SK-N-SH (cell line): ENCODE data around the gene ATP5MC3. TPM values are rescaled to one million over a fixed set of nuclear protein-coding genes. Genes with fewer than 3 reads are reported as not detected.

ENCODE experiments used
- CTCF ChIA-PET: fragments of 300-600, 350-600 bp; formaldehyde crosslinking; extraction: SDS; loops from one replicate; lab custom pipeline; 2021; lab: Yijun Ruan, JAX
- POLR2A ChIA-PET: fragments of 350-600 bp; sonication (Branson Sonifier 250); formaldehyde crosslinking; extraction: SDS; loops from one replicate; lab custom pipeline; 2020; ENCODE audit warnings: antibody characterized with exemption, inconsistent platforms; lab: Yijun Ruan, JAX
- DNase-seq: peaks from one replicate; pipeline ENCODE4 v3.0.0; 2012
- H2AFZ ChIP-seq: fragments of 200-600 bp; sonication (generic); 2 replicates; pipeline ENCODE4 v1.8.1; 2016; ENCODE audit warnings: antibody characterized with exemption, mild to moderate bottlenecking, low read depth
- H3F3A ChIP-seq: fragments of 200-600 bp; sonication (generic); replicated peaks from 2 replicates; pipeline ENCODE3; 2016; ENCODE audit warnings: antibody characterized with exemption, mild to moderate bottlenecking; ENCODE audit not compliant: insufficient read depth
- H3K27ac ChIP-seq, 2 experiments: fragments of 200-500 bp in 1 of 2; fragments of 200-600 bp in 1 of 2; sonication (Bioruptor generic) in 1 of 2; sonication (generic), shearing (Covaris generic) in 1 of 2; 2 replicates each; pipeline versions ENCODE4 v1.5.1 to v1.6.1; 2014 to 2016; ENCODE audit warnings: low read depth in 2 of 2, inconsistent platforms in 1 of 2, low read length in 1 of 2, mild to moderate bottlenecking in 1 of 2, mixed read lengths in 1 of 2
- H3K27me3 ChIP-seq: fragments of 200-600 bp; sonication (generic), shearing (Covaris generic); 2 replicates; pipeline ENCODE4 v1.6.1; 2016; ENCODE audit warnings: mixed run types; ENCODE audit not compliant: insufficient read depth
- H3K36me3 ChIP-seq, 2 experiments: fragments of 200-500 bp in 1 of 2; fragments of 200-600 bp in 1 of 2; sonication (Bioruptor generic) in 1 of 2; sonication (generic) in 1 of 2; replicated peaks in 1 of 2; 2 replicates each; pipeline versions ENCODE3 to v1.5.1; 2014 to 2016; ENCODE audit warnings: low read length in 1 of 2, mild to moderate bottlenecking in 1 of 2; ENCODE audit not compliant: insufficient read depth in 2 of 2, control insufficient read depth in 1 of 2
- H3K4me1 ChIP-seq, 2 experiments: fragments of 200-500 bp in 1 of 2; fragments of 200-600 bp in 1 of 2; sonication (Bioruptor generic) in 1 of 2; sonication (generic), shearing (Covaris generic) in 1 of 2; 2 replicates each; pipeline versions ENCODE4 v1.5.1 to v1.6.1; 2014 to 2016; ENCODE audit warnings: low read depth in 1 of 2, low read length in 1 of 2, mixed run types in 1 of 2; ENCODE audit not compliant: insufficient read depth in 2 of 2, control insufficient read depth in 1 of 2
- H3K4me2 ChIP-seq: fragments of 200-600 bp; sonication (generic), shearing (Covaris generic); 2 replicates; pipeline ENCODE4 v1.6.1; 2017; ENCODE audit warnings: mixed run types
- H3K4me3 ChIP-seq, 2 experiments: fragments of 200-500 bp in 1 of 2; fragments of 200-600 bp in 1 of 2; sonication (Bioruptor generic) in 1 of 2; sonication (generic), shearing (Covaris generic) in 1 of 2; 2 replicates each; pipeline versions ENCODE4 v1.5.1 to v1.8.1; 2014 to 2016; ENCODE audit warnings: low read depth in 2 of 2, inconsistent platforms in 1 of 2, low read length in 1 of 2, mild to moderate bottlenecking in 1 of 2, mixed read lengths in 1 of 2, moderate library complexity in 1 of 2
- H3K79me2 ChIP-seq: fragments of 200-600 bp; sonication (generic); 2 replicates; pipeline ENCODE4 v1.8.1; 2017; ENCODE audit warnings: mild to moderate bottlenecking; ENCODE audit not compliant: insufficient read depth
- H3K9ac ChIP-seq: fragments of 200-600 bp; sonication (generic); 2 replicates; pipeline ENCODE4 v1.6.1; 2017; ENCODE audit warnings: mixed run types
- H3K9me2 ChIP-seq: fragments of 200-600 bp; sonication (generic); 2 replicates; pipeline ENCODE4 v1.6.1; 2017; ENCODE audit warnings: mixed run types
- H3K9me3 ChIP-seq: fragments of 200-600 bp; sonication (generic); 2 replicates; pipeline ENCODE4 v1.6.1; 2017; ENCODE audit warnings: mixed run types, mild to moderate bottlenecking, moderate library complexity
- H4K20me1 ChIP-seq: fragments of 200-600 bp; sonication (generic); 2 replicates; pipeline ENCODE4 v1.6.1; 2017; ENCODE audit warnings: mild to moderate bottlenecking, mixed run types; ENCODE audit not compliant: insufficient read depth
- CHD2 ChIP-seq: fragments of 150-350 bp; IDR thresholded peaks from 2 replicates; pipeline ENCODE4 v1.6.1; 2018; ENCODE audit warnings: low read length; ENCODE audit not compliant: partially characterized antibody
- ELF1 ChIP-seq: IDR thresholded peaks from 2 replicates; pipeline ENCODE4 v1.4.0; 2012
- EP300 ChIP-seq, 2 experiments: IDR thresholded peaks; 2 replicates each; pipeline versions ENCODE4 v1.4.0 to v1.6.1; 2012; ENCODE audit warnings: borderline replicate concordance in 1 of 2, low read depth in 1 of 2, low read length in 1 of 2
- EZH2phosphoT487 ChIP-seq: fragments of 200-600 bp; sonication (generic); IDR thresholded peaks from 2 replicates; pipeline ENCODE4 v1.6.1; 2017; ENCODE audit warnings: low read depth, mixed run types, mild to moderate bottlenecking, antibody characterized with exemption, moderate library complexity, borderline replicate concordance
- FOSL2 ChIP-seq: IDR thresholded peaks from 2 replicates; pipeline ENCODE4 v1.4.0; 2012; ENCODE audit warnings: low read depth, mild to moderate bottlenecking, moderate library complexity, borderline replicate concordance
- FOXJ3 ChIP-seq: sonication (generic); formaldehyde crosslinking; IDR thresholded peaks from 2 replicates; pipeline ENCODE4 v1.5.1; 2020; ENCODE audit warnings: mild to moderate bottlenecking, missing genetic modification reagents
- FOXM1 ChIP-seq: IDR thresholded peaks from 2 replicates; pipeline ENCODE4 v1.4.0; 2012; ENCODE audit warnings: low read depth, mild to moderate bottlenecking
- GATA2 ChIP-seq: sonication (generic); formaldehyde crosslinking; IDR thresholded peaks from 2 replicates; pipeline ENCODE4 v1.5.0; 2020; ENCODE audit warnings: mild to moderate bottlenecking, missing genetic modification reagents
- IRF3 ChIP-seq: fragments of 150-350 bp; IDR thresholded peaks from 2 replicates; pipeline ENCODE4 v1.6.1; 2016; ENCODE audit warnings: mild to moderate bottlenecking, low read depth, low read length
- MAX ChIP-seq: IDR thresholded peaks from 2 replicates; pipeline ENCODE4 v1.4.0; 2012; ENCODE audit warnings: low read depth
- MXI1 ChIP-seq: IDR thresholded peaks from 2 replicates; pipeline ENCODE4 v1.6.1; 2012; ENCODE audit warnings: mild to moderate bottlenecking, low read depth, low read length, improper control_type of control experiment
- NRF1 ChIP-seq: IDR thresholded peaks from 2 replicates; pipeline ENCODE4 v1.6.1; 2012; ENCODE audit warnings: low read depth, mild to moderate bottlenecking, low read length
- RAD21 ChIP-seq: IDR thresholded peaks from 2 replicates; pipeline ENCODE4 v1.6.1; 2012; ENCODE audit warnings: mild to moderate bottlenecking, low read length
- RCOR1 ChIP-seq: fragments of 150-350 bp; IDR thresholded peaks from 2 replicates; pipeline ENCODE4 v1.6.1; 2017; ENCODE audit warnings: antibody characterized with exemption, low read length
- RXRA ChIP-seq: IDR thresholded peaks from 2 replicates; pipeline ENCODE4 v1.4.0; 2012; ENCODE audit warnings: low read depth, mild to moderate bottlenecking, borderline replicate concordance
- SMC3 ChIP-seq: IDR thresholded peaks from 2 replicates; pipeline ENCODE4 v1.6.1; 2012; ENCODE audit warnings: low read depth, low read length, improper control_type of control experiment
- TCF12 ChIP-seq: IDR thresholded peaks from 2 replicates; pipeline ENCODE4 v1.4.0; 2012
- TEAD4 ChIP-seq: IDR thresholded peaks from 2 replicates; pipeline ENCODE4 v1.4.0; 2012; ENCODE audit warnings: mild to moderate bottlenecking, borderline replicate concordance; ENCODE audit not compliant: insufficient read depth
- USF1 ChIP-seq: IDR thresholded peaks from 2 replicates; pipeline ENCODE4 v1.4.0; 2012; ENCODE audit warnings: low read depth, borderline replicate concordance
- YY1 ChIP-seq: IDR thresholded peaks from 2 replicates; pipeline ENCODE4 v1.4.0; 2012; ENCODE audit warnings: low read depth, mild to moderate bottlenecking
- ZBTB33 ChIP-seq: IDR thresholded peaks from 2 replicates; pipeline ENCODE4 v1.4.0; 2012; ENCODE audit warnings: low read depth, borderline replicate concordance
- WGBS: methylation state at CpG from one replicate; pipeline ENCODE4 v1.1.6; 2017; ENCODE audit warnings: low lambda C conversion rate; 5-methylcytosine and 5-hydroxymethylcytosine counted together
- polyA plus RNA-seq, 3 experiments: library from polyadenylated mRNA; depleted of rRNA; stranded (reverse); fragments of >200 nt; gene quantifications; 2 replicates each; pipeline ENCODE4 v1.2.3, GENCODE V29; 2012

Gene ATP5MC3
- polyA plus RNA-seq, 1 of the 3 experiments (the other 2 are of a cell fraction), result 365 TPM

- TF ChIP-seq FOSL2 (no peak), CHD2 (no peak), RXRA (no peak), IRF3 (no peak), USF1 (no peak), GATA2 (CRISPR knock-in tag) (no peak), ELF1 (no peak), RAD21 (no peak), TEAD4 (no peak), FOXM1 (no peak), NRF1 (no peak)
Observed at GRCh38 chr2:175228179-175228578, 46.7 kb upstream of the ATP5MC3 start (continued).

- Histone ChIP-seq H3K9me2 (no peaks in the 10 kb centered on the region), H3K27me3 (no peaks in the 10 kb centered on the region; the same call in none of the 2 replicates), H3K9me3 (no peaks in the 10 kb centered on the region), H3K4me1 (no peaks in the 10 kb centered on the region), H3K79me2 (no peaks in the 10 kb centered on the region), H3K36me3 (no peaks in the 10 kb centered on the region), H3K9ac (no peak overlapping the region), H3K4me2 (no peak overlapping the region), H3F3A (no peaks in the 10 kb centered on the region), H2AFZ (no peak overlapping the region), H4K20me1 (no peaks in the 10 kb centered on the region), H3K4me3 (no peak overlapping the region), H3K27ac (no peak overlapping the region)
- POLR2A ChIA-PET, result no interaction called here
- TF ChIP-seq FOXJ3, result no peak
- TF ChIP-seq EZH2phosphoT487, result no peak
- 87% methylated on average over 1 of the region's 1 CpG for WGBS
- CTCF ChIA-PET, result interaction anchor here (0.9 to 1.5 kb wide), 4 partner anchors 10 to 102 kb away, joined by 3 to 6 read pairs (median 4); no protein-coding TSS in a partner anchor
- no peak for DNase-seq
Observed at GRCh38 chr2:175227393-175227792, 45.9 kb upstream of the ATP5MC3 start.

GRCh38 chr2:175220075-175220474 lies 38.6 kb upstream of the ATP5MC3 start:
- H3K4me3 ChIP-seq, result no peak overlapping the region
- H3K9me2 ChIP-seq, result no peaks in the 10 kb centered on the region
- no peaks in the 10 kb centered on the region for H3K36me3 ChIP-seq
- H3K27ac ChIP-seq, result no peak overlapping the region
- ChIA-PET POLR2A (no interaction called here), CTCF (interaction anchor here (1.1 kb wide), 1 partner anchor 31 kb away, joined by 3 read pairs; no protein-coding TSS in a partner anchor)
- H3K4me1 ChIP-seq, result no peaks in the 10 kb centered on the region
- no peaks in the 10 kb centered on the region for H3F3A ChIP-seq
- no peaks in the 10 kb centered on the region for H3K9me3 ChIP-seq
- no peaks in the 10 kb centered on the region for H3K79me2 ChIP-seq
- no peak overlapping the region for H3K9ac ChIP-seq
- H4K20me1 ChIP-seq, result no peaks in the 10 kb centered on the region
- H3K27me3 ChIP-seq, result no peaks in the 10 kb centered on the region; the same call in none of the 2 replicates
- WGBS, result 76% methylated on average over 4 of the region's 4 CpGs
- H3K4me2 ChIP-seq, result no peak overlapping the region
- DNase-seq, result no peak
- no peak overlapping the region for H2AFZ ChIP-seq
- TF ChIP-seq CHD2 (no peak), MXI1 (no peak), TCF12 (no peak), EP300 (IDR thresholded peaks at IDR 0.05; ENCODE audit: borderline replicate concordance in 1 of 2, low read depth in 1 of 2, low read length in 1 of 2) (no peak), RXRA (no peak), SMC3 (no peak), IRF3 (no peak), FOXJ3 (no peak), ZBTB33 (no peak), TEAD4 (no peak), YY1 (no peak), FOSL2 (no peak), ELF1 (no peak), RCOR1 (no peak), MAX (no peak)
